Activated CD8-positive, alpha-beta T cell treated with anti-CD3 and anti-CD28 coated beads for 36 hours (primary cell): ENCODE results near the gene POLN. TPM values are rescaled to one million over a fixed set of nuclear protein-coding genes. Genes with fewer than 3 reads are reported as not detected.

Experiments
- ATAC-seq: fragments of 200-7000 bp; cut with Tn5 transposase; one replicate; pipeline ENCODE4 v1.10.0; 2021; ENCODE audit warnings: mild to moderate bottlenecking, moderate library complexity
- CTCF ChIA-PET: fragments of 350-600 bp; sonication (Branson Sonifier 250); formaldehyde crosslinking; loops from one replicate; lab custom pipeline; 2021; ENCODE audit warnings: antibody characterized with exemption; lab: Charles Lee
- POLR2A ChIA-PET: fragments of 350-600 bp; sonication (Branson Sonifier 250); formaldehyde crosslinking; loops from one replicate; lab custom pipeline; 2021; ENCODE audit warnings: antibody characterized with exemption; lab: Charles Lee
- DNase-seq: peaks from one replicate; pipeline ENCODE4 v3.0.0-alpha.2; 2020
- H3K27ac Mint-ChIP-seq: one replicate; pipeline ENCODE4 v1.8.0; 2021; ENCODE audit warnings: mild to moderate bottlenecking, mixed read lengths
- H3K27me3 Mint-ChIP-seq: one replicate; pipeline ENCODE4 v1.8.0; 2021; ENCODE audit warnings: mixed read lengths
- H3K36me3 Mint-ChIP-seq: one replicate; pipeline ENCODE4 v1.8.0; 2021; ENCODE audit warnings: low read depth, mixed read lengths
- H3K4me1 Mint-ChIP-seq: one replicate; pipeline ENCODE4 v1.8.0; 2021; ENCODE audit warnings: low read depth, mixed read lengths
- H3K4me3 Mint-ChIP-seq: one replicate; pipeline ENCODE4 v1.8.0; 2021; ENCODE audit warnings: mild to moderate bottlenecking, moderate library complexity, mixed read lengths
- H3K9me3 Mint-ChIP-seq: one replicate; pipeline ENCODE4 v1.8.0; 2021; ENCODE audit warnings: mixed read lengths
- CTCF ChIP-seq: fragments of 200-600 bp; IDR thresholded peaks from one replicate; pipeline ENCODE4 v1.8.0; 2022; ENCODE audit warnings: antibody characterized with exemption, mild to moderate bottlenecking
- intact Hi-C: fragments of 100-400 bp; cut with micrococcal nuclease; formaldehyde crosslinking; loops from one replicate; pipeline ENCODE4 v1.10.0; 2022
- total RNA-seq, 2 experiments: library from RNA; stranded (reverse); gene quantifications; one replicate each; pipeline ENCODE4 v1.2.3, GENCODE V29; 2021

Gene POLN
- total RNA-seq, 2 experiments from 2014 or later = 2.1 to 2.9 TPM

DNA sequence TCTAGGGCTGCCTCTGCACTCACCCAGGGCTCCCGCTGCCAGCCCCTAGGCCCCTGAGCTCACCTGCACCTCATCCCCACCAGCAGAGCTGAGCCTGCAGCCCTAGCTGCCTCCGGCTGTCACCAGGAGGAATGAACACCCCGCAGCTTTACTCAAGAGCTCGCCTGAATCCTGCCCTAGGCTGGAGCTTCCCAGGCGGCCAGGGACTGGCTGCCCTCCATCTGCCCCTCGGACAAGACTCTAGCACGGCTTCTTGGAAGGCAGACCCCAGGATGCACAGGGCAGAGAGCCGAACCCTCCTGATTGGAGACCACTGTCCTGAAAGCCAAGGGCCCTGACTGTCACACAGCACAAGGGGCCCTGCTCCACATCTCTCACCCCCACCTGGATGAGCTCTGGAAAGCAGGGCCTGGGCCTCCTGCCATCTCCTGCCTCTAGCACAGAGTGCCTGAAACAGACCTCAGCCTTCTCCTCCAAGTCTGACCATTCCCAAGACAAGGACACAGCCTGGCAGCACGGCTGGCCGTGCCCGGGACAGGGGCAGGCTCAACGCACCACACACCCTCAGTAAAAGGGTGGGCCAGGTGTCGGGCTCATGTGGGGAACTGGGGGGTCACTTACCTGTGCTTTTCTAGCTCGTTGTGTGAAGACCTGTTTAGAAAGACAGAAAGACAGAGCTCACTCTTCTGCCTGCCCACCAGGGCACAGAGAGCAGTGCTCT lies 15.6 kb upstream of the POLN start:
- DNase-seq = no peak
- Mint-ChIP-seq H3K4me1 (no peaks in the 10 kb centered on the region), H3K36me3 (no peaks in the 10 kb centered on the region), H3K9me3 (no peaks in the 10 kb centered on the region), H3K27ac (no peak overlapping the region), H3K4me3 (no peak overlapping the region), H3K27me3 (no peaks in the 10 kb centered on the region)
- POLR2A ChIA-PET = no interaction called here
- no peak for ATAC-seq
- CTCF ChIA-PET = no interaction called here
- intact Hi-C loops = no loop called here
- no peak for TF ChIP-seq CTCF

- no peak overlapping the region for H3K27ac Mint-ChIP-seq
- no peak for TF ChIP-seq CTCF
- CTCF ChIA-PET = no interaction called here
- H3K4me3 Mint-ChIP-seq = no peak overlapping the region
- H3K4me1 Mint-ChIP-seq = no peaks in the 10 kb centered on the region
- DNase-seq (no peak), ATAC-seq (no peak)
- no peaks in the 10 kb centered on the region for H3K27me3 Mint-ChIP-seq
- no peaks in the 10 kb centered on the region for H3K36me3 Mint-ChIP-seq
- intact Hi-C loops = no loop called here
- POLR2A ChIA-PET = no interaction called here
- H3K9me3 Mint-ChIP-seq = no peaks in the 10 kb centered on the region
Observed at GRCh38 chr4:2256781-2257191, 14.9 kb upstream of the POLN start.

GRCh38 chr4:2256156-2256731 lies 14.3 kb upstream of the POLN start:
- intact Hi-C loops = no loop called here
- DNase-seq (no peak), ATAC-seq (no peak)
- Mint-ChIP-seq H3K27ac (no peak overlapping the region), H3K4me3 (no peak overlapping the region), H3K4me1 (no peaks in the 10 kb centered on the region), H3K27me3 (no peaks in the 10 kb centered on the region), H3K9me3 (no peaks in the 10 kb centered on the region), H3K36me3 (no peaks in the 10 kb centered on the region)
- ChIA-PET POLR2A (no interaction called here), CTCF (no interaction called here)
- no peak for TF ChIP-seq CTCF

GRCh38 chr4:2255501-2256155 lies 13.7 kb upstream of the POLN start:
- no peak overlapping the region for H3K4me3 Mint-ChIP-seq
- TF ChIP-seq CTCF = no peak
- DNase-seq (no peak), ATAC-seq (no peak)
- no peaks in the 10 kb centered on the region for H3K27me3 Mint-ChIP-seq
- H3K27ac Mint-ChIP-seq = no peak overlapping the region
- no peaks in the 10 kb centered on the region for H3K36me3 Mint-ChIP-seq
- ChIA-PET CTCF (no interaction called here), POLR2A (no interaction called here)
- no peaks in the 10 kb centered on the region for H3K9me3 Mint-ChIP-seq
- H3K4me1 Mint-ChIP-seq = no peaks in the 10 kb centered on the region
- intact Hi-C loops = no loop called here
